Left ventricle myocardium inferior (tissue), 1 donor: ENCODE measurements around the gene SNW1. TPM values are rescaled to one million over a fixed set of nuclear protein-coding genes. Genes with fewer than 3 reads are reported as not detected.
"Not testable (repeated sequence)": the region's sequence is repeated elsewhere in the genome, so short reads cannot be mapped to it uniquely, and the experiment has no call there.

ENCODE experiments used
- DNase-seq: peaks from one replicate; pipeline ENCODE4 v3.0.0-alpha.2; 2020
- H3K27ac ChIP-seq: fragments of 200-600 bp; replicated peaks from 2 replicates; pipeline ENCODE4 v1.8.0; 2021
- H3K27me3 ChIP-seq: fragments of 200-600 bp; 2 replicates; pipeline ENCODE4 v1.8.0; 2021; ENCODE audit warnings: low read depth
- H3K36me3 ChIP-seq: fragments of 200-600 bp; 2 replicates; pipeline ENCODE4 v1.8.0; 2021
- H3K4me1 ChIP-seq: fragments of 200-600 bp; 2 replicates; pipeline ENCODE4 v1.8.0; 2021
- H3K4me3 ChIP-seq: fragments of 200-600 bp; 2 replicates; pipeline ENCODE4 v1.8.0; 2021; ENCODE audit warnings: mild to moderate bottlenecking, moderate library complexity
- H3K9me3 ChIP-seq: fragments of 200-600 bp; replicated peaks from 2 replicates; pipeline ENCODE4 v1.8.0; 2021
- intact Hi-C: fragments of 100-400 bp; cut with micrococcal nuclease; formaldehyde crosslinking; loops from one replicate; pipeline ENCODE4 v1.11.0; 2022
- total RNA-seq: library from RNA; stranded (reverse); fragmentation: NEBNext Ultra II Directional; extraction: Animal tissue kit (Norgen Biotek cat#: 25700); gene quantifications from one replicate; pipeline ENCODE4 v1.2.1, GENCODE V29; 2021
- TF ChIP-seq, protein P1 (sequence below): fragments of 200-600 bp; IDR thresholded peaks from 2 replicates; pipeline ENCODE4 v1.8.0; 2021; ENCODE audit warnings: antibody characterized with exemption, mild to moderate bottlenecking, borderline replicate concordance
- donor health status: DM: no; HTN: yes; CAD: no; lungs with severe emphysema.

SNW1 gene
- total RNA-seq, 1 donor from 2014 or later, result 52.6 TPM

DNA sequence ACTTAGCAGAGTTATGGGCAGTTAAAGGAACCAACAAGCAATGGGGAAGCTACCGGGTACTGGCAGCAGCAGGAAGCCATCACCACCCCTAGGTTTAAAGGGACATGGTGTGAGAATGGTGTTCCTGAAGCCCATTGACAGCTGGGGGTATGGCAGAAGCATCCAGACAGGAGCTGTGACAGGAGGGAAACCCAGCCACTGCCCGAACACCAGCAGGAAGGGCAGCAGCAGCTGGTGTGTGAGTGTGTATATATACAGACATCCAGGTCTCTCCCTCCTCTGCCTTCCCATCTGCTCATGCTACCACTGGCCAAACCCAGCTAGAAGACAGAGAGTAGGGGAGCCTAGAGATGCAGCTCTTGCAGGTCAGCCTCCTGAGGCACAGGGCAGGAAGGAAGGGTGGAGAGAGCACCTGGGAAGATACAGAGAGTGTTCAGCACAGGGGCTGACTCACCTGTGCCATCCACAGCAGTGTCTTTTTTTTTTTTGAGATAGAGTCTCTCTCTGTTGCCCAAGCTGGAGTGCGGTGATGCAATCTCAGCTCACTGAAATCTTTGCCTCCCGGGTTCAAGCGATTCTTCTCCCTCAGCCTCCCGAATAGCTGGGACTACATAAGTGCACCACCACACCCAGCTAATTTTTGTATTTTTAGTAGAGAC lies 29.7 kb upstream of the SNW1 start:
- TF ChIP-seq, protein P1, sequence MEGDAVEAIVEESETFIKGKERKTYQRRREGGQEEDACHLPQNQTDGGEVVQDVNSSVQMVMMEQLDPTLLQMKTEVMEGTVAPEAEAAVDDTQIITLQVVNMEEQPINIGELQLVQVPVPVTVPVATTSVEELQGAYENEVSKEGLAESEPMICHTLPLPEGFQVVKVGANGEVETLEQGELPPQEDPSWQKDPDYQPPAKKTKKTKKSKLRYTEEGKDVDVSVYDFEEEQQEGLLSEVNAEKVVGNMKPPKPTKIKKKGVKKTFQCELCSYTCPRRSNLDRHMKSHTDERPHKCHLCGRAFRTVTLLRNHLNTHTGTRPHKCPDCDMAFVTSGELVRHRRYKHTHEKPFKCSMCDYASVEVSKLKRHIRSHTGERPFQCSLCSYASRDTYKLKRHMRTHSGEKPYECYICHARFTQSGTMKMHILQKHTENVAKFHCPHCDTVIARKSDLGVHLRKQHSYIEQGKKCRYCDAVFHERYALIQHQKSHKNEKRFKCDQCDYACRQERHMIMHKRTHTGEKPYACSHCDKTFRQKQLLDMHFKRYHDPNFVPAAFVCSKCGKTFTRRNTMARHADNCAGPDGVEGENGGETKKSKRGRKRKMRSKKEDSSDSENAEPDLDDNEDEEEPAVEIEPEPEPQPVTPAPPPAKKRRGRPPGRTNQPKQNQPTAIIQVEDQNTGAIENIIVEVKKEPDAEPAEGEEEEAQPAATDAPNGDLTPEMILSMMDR, result no peak
- Histone ChIP-seq H3K27me3 (peaks cover 3% of the 10 kb centered on the region), H3K36me3 (no peaks in the 10 kb centered on the region), H3K4me1 (no peaks in the 10 kb centered on the region), H3K9me3 (no peaks in the 10 kb centered on the region), H3K4me3 (no peak overlapping the region), H3K27ac (no peak overlapping the region)
- DNase-seq, result no peak
- intact Hi-C loops, result no loop called here

DNA sequence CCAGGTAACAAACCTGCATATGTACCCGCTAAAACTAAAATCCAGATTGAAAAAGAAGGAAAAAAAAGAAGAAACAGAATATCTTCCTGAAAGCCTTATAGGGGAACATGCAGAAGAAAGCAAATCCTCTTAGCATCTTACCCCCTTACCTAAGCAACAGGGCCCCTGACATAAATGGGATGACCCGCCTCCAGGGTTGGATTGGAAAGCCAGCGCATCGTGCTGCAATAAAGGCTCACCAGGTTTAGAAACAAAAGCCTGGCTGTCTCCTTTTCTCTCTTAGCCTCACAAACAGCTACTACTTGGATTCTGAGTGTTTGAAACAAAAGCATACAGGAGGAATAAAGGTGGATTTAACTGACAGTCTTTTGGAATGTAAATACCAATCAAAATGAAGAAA lies 25.2 kb upstream of the SNW1 start:
- TF ChIP-seq, protein P1, result no peak
- H3K4me3 ChIP-seq, result no peak overlapping the region
- no peaks in the 10 kb centered on the region for H3K4me1 ChIP-seq
- no peak for DNase-seq
- H3K9me3 ChIP-seq, result no peaks in the 10 kb centered on the region
- H3K27me3 ChIP-seq, result peaks cover 3% of the 10 kb centered on the region
- no peak overlapping the region for H3K27ac ChIP-seq
- H3K36me3 ChIP-seq, result no peaks in the 10 kb centered on the region
- intact Hi-C loops, result no loop called here

GRCh38 chr14:77782202-77782601 lies 21.2 kb upstream of the SNW1 start:
- Histone ChIP-seq H3K27me3 (no peaks in the 10 kb centered on the region), H3K4me1 (no peaks in the 10 kb centered on the region), H3K27ac (no peak overlapping the region), H3K4me3 (no peak overlapping the region), H3K9me3 (no peaks in the 10 kb centered on the region), H3K36me3 (no peaks in the 10 kb centered on the region)
- no peak for DNase-seq
- intact Hi-C loops, result no loop called here
- TF ChIP-seq, protein P1, result no peak

GRCh38 chr14:77773966-77774365 lies 13.0 kb upstream of the SNW1 start:
- H3K4me3 ChIP-seq, DNase-seq, H3K27ac ChIP-seq, H3K4me1 ChIP-seq, intact Hi-C loops, H3K36me3 ChIP-seq, H3K27me3 ChIP-seq, H3K9me3 ChIP-seq: not testable (repeated sequence)

DNA sequence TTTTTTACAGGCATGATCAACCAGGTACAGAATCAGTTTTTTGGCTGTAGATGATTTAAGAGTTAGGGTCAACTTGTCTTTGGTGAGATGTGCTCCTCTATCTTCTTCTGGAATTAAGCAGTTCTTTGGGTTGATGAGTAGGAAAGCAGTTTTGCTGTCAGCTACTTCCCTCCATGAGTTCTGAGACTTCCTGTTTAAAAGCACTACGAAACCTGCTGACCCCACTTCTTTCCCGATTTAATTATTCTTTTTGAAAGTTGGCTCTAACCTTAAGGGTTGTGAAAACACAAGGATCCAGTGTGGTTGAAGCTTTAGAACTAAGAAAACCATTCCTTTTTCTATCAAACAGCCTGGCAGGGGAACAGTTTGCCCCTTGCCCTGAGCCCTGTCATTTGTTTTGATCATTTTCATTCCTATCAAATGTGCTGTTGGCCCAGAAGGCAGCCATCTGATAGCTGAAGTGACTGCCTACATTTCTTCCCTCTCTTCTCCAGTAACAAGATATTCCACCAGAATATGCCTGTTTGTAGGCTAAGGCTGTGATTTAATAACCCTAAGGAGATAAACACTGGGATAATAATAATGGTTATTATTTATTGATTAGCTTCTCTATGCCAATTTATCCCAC lies 7.6 kb upstream of the SNW1 start:
- intact Hi-C loops, H3K27ac ChIP-seq: not testable (repeated sequence)

GRCh38 chr14:77763978-77764377 lies 3.0 kb upstream of the SNW1 start:
- no peak overlapping the region for H3K27ac ChIP-seq
- no peaks in the 10 kb centered on the region for H3K27me3 ChIP-seq
- intact Hi-C loops, result no loop called here
- H3K4me1 ChIP-seq, result peaks cover 30% of the 10 kb centered on the region
- no peaks in the 10 kb centered on the region for H3K36me3 ChIP-seq
- no peaks in the 10 kb centered on the region for H3K9me3 ChIP-seq
- no peak overlapping the region for H3K4me3 ChIP-seq
- DNase-seq, result no peak
- TF ChIP-seq, protein P1, result no peak

More for the DNA sequence above, 7.6 kb upstream of the SNW1 start:
- H3K4me1 ChIP-seq, H3K4me3 ChIP-seq, H3K27me3 ChIP-seq, H3K9me3 ChIP-seq, H3K36me3 ChIP-seq, DNase-seq: not testable (repeated sequence)
